ENCODE measurements around the gene GPAT3. TPM values are rescaled to one million over a fixed set of nuclear protein-coding genes. Genes with fewer than 3 reads are reported as not detected.

The GPAT3 gene
- total RNA-seq, 1 donor from 2014 or later = 0.99 TPM

- Mint-ChIP-seq H3K4me3 (no peak overlapping the region), H3K27ac (no peak overlapping the region), H3K4me1 (no peaks in the 10 kb centered on the region), H3K27me3 (ENCODE audit: insufficient read depth, low read depth) (peaks cover 2% of the 10 kb centered on the region), H3K36me3 (no peaks in the 10 kb centered on the region), H3K9me3 (no peaks in the 10 kb centered on the region)
- Histone ChIP-seq H3K4me3 (no peak overlapping the region), H3K79me2 (ENCODE audit: low read depth) (no peaks in the 10 kb centered on the region), H3K9ac (no peak overlapping the region), H3K4me1 (no peaks in the 10 kb centered on the region), H3K36me3 (no peaks in the 10 kb centered on the region), H2AFZ (replicated peaks) (no peak overlapping the region), H3K4me2 (no peak overlapping the region), H3F3A (ENCODE audit: low read depth) (no peaks in the 10 kb centered on the region), H3K27me3 (no peaks in the 10 kb centered on the region), H3K9me3 (ENCODE audit: low read depth) (no peaks in the 10 kb centered on the region), H4K20me1 (ENCODE audit: low read depth) (no peaks in the 10 kb centered on the region), H3K27ac (no peak overlapping the region)
- no peak for TF ChIP-seq CTCF (IDR thresholded peaks at IDR 0.05)
- no peak for TF ChIP-seq EZH2phosphoT487 (IDR thresholded peaks at IDR 0.05)
- no peak for TF ChIP-seq EZH2 (IDR thresholded peaks at IDR 0.05)
- DNase-seq (ENCODE audit: low spot score) = no peak
Measured at GRCh38 chr4:83558059-83558653, 22.2 kb downstream of the GPAT3 start.

GRCh38 chr4:83558680-83559079 is 22.8 kb downstream of the GPAT3 start:
- Histone ChIP-seq H3K9ac (no peak overlapping the region), H3F3A (ENCODE audit: low read depth) (no peaks in the 10 kb centered on the region), H3K27me3 (no peaks in the 10 kb centered on the region), H3K9me3 (ENCODE audit: low read depth) (no peaks in the 10 kb centered on the region), H3K4me2 (no peak overlapping the region), H2AFZ (replicated peaks) (no peak overlapping the region), H3K27ac (no peak overlapping the region), H3K79me2 (ENCODE audit: low read depth) (no peaks in the 10 kb centered on the region), H3K4me3 (no peak overlapping the region), H3K4me1 (no peaks in the 10 kb centered on the region), H3K36me3 (no peaks in the 10 kb centered on the region), H4K20me1 (ENCODE audit: low read depth) (no peaks in the 10 kb centered on the region)
- Mint-ChIP-seq H3K27ac (no peak overlapping the region), H3K4me3 (no peak overlapping the region), H3K27me3 (ENCODE audit: insufficient read depth, low read depth) (peaks cover 2% of the 10 kb centered on the region), H3K4me1 (no peaks in the 10 kb centered on the region), H3K9me3 (no peaks in the 10 kb centered on the region), H3K36me3 (no peaks in the 10 kb centered on the region)
- no peak for DNase-seq (ENCODE audit: low spot score)
- no peak for TF ChIP-seq EZH2 (IDR thresholded peaks at IDR 0.05)
- TF ChIP-seq CTCF (IDR thresholded peaks at IDR 0.05) = no peak
- TF ChIP-seq EZH2phosphoT487 (IDR thresholded peaks at IDR 0.05) = no peak

- H2AFZ ChIP-seq (replicated peaks) = no peak overlapping the region
- Mint-ChIP-seq H3K4me1 (no peaks in the 10 kb centered on the region), H3K27ac (no peak overlapping the region), H3K4me3 (no peak overlapping the region), H3K27me3 (ENCODE audit: insufficient read depth, low read depth) (peaks cover 2% of the 10 kb centered on the region), H3K36me3 (no peaks in the 10 kb centered on the region), H3K9me3 (no peaks in the 10 kb centered on the region)
- no peak overlapping the region for H3K27ac ChIP-seq
- H3K27me3 ChIP-seq = no peaks in the 10 kb centered on the region
- H3K36me3 ChIP-seq = no peaks in the 10 kb centered on the region
- H3K79me2 ChIP-seq (ENCODE audit: low read depth) = no peaks in the 10 kb centered on the region
- H3K4me1 ChIP-seq = no peaks in the 10 kb centered on the region
- H4K20me1 ChIP-seq (ENCODE audit: low read depth) = no peaks in the 10 kb centered on the region
- H3K9ac ChIP-seq = no peak overlapping the region
- TF ChIP-seq CTCF (IDR thresholded peaks at IDR 0.05) = no peak
- TF ChIP-seq EZH2phosphoT487 (IDR thresholded peaks at IDR 0.05) = no peak
- no peak for TF ChIP-seq EZH2 (IDR thresholded peaks at IDR 0.05)
- H3K4me2 ChIP-seq = no peak overlapping the region
- DNase-seq (ENCODE audit: low spot score) = no peak
- H3F3A ChIP-seq (ENCODE audit: low read depth) = no peaks in the 10 kb centered on the region
- H3K9me3 ChIP-seq (ENCODE audit: low read depth) = no peaks in the 10 kb centered on the region
- H3K4me3 ChIP-seq = no peak overlapping the region
Measured at GRCh38 chr4:83560523-83560922, 24.6 kb downstream of the GPAT3 start.
